GM12892 (cell line): Measurements from ENCODE around the gene PIP4K2B.

Experiments used
- POLR2A ChIP-seq: IDR thresholded peaks from 2 replicates; pipeline ENCODE4 v1.6.1; 2011; ENCODE audit warnings: low read depth, low read length, control low read depth
- POLR2AphosphoS5 ChIP-seq: IDR thresholded peaks from 2 replicates; pipeline ENCODE4 v1.6.1; 2011; ENCODE audit warnings: low read depth, low read length, control low read depth

- no peak for TF ChIP-seq POLR2A
- TF ChIP-seq POLR2AphosphoS5: no peak
These were observed 37.7 kb downstream of the PIP4K2B start for GRCh38 chr17:38761612-38762011.
